K562 (cell line): Measurements from ENCODE around the gene MVB12B. TPM values are rescaled to one million over a fixed set of nuclear protein-coding genes. Genes with fewer than 3 reads are reported as not detected.

ENCODE experiments used
- CBFB ChIP-seq: sonication (generic); formaldehyde crosslinking; IDR thresholded peaks from 2 replicates; pipeline ENCODE4 v1.4.0; 2020; ENCODE audit warnings: mild to moderate bottlenecking, missing genetic modification reagents
- ILK ChIP-seq: fragments of 450-650 bp; IDR thresholded peaks from 2 replicates; pipeline ENCODE4 v1.6.1; 2016; ENCODE audit warnings: missing genetic modification characterization, low read depth, mild to moderate bottlenecking, missing compliant biosample characterization, moderate library complexity, borderline replicate concordance
- IRF9 ChIP-seq: fragments of 450-650 bp; IDR thresholded peaks from 2 replicates; pipeline ENCODE4 v1.6.1; 2016; ENCODE audit warnings: missing biosample characterization, missing genetic modification characterization
- MTF1 ChIP-seq: fragments of 250-450 bp; sonication (Bioruptor Pico); IDR thresholded peaks from 2 replicates; pipeline ENCODE4 v1.9.0; 2021; ENCODE audit warnings: moderate library complexity, mild to moderate bottlenecking, inconsistent platforms, borderline replicate concordance
- PPARD ChIP-seq: fragments of 250-450 bp; sonication (Bioruptor Pico); IDR thresholded peaks from 2 replicates; pipeline ENCODE4 v1.8.0; 2022; ENCODE audit warnings: inconsistent platforms, mild to moderate bottlenecking, moderate library complexity
- ZNF707 ChIP-seq: fragments of 250-450 bp; sonication (Bioruptor Pico); conservative IDR thresholded peaks from 2 replicates; pipeline ENCODE4 v1.8.0; 2022; ENCODE audit warnings: inconsistent platforms, mild to moderate bottlenecking, moderate library complexity
- polyA plus RNA-seq, 8 experiments: library from polyadenylated mRNA; depleted of rRNA in 4 of 8; stranded (reverse) in 5 of 8; unstranded in 3 of 8; fragments of >200 nt; fragmentation: Nextera tagmentation in 2 of 8; fragmentation: Illumina TruSeq in 1 of 8; extraction: Ambion mirVana in 2 of 8; extraction: Trizol in 1 of 8; gene quantifications; 2 replicates each; pipeline versions ENCODE4 v1.2.1 to v1.2.3, GENCODE V29; 2011 to 2014; ENCODE audit warnings: inconsistent platforms in 1 of 8, missing spikeins in 1 of 8
- total RNA-seq, 7 experiments: library from RNA; depleted of rRNA in 6 of 7; stranded (reverse); fragments of >200 nt in 6 of 7; fragmentation: Illumina TruSeq in 2 of 7; extraction: Trizol in 2 of 7; gene quantifications; 2 replicates each; pipeline versions ENCODE4 v1.2.1 to v1.2.3, GENCODE V29; 2011 to 2021; ENCODE audit warnings: low replicate concordance in 1 of 7
- TF ChIP-seq, protein P1 (sequence below): fragments of 250-450 bp; sonication (Bioruptor Pico); IDR thresholded peaks from 2 replicates; pipeline ENCODE4 v1.8.0; 2022; ENCODE audit warnings: inconsistent platforms, mild to moderate bottlenecking, moderate library complexity, borderline replicate concordance
- TF ChIP-seq, protein P2 (sequence below): fragments of 450-650 bp; formaldehyde crosslinking; IDR thresholded peaks from 2 replicates; pipeline ENCODE4 v1.4.0; 2022; ENCODE audit warnings: mild to moderate bottlenecking, moderate library complexity

Gene MVB12B
- total and polyA plus RNA-seq, 9 of the 15 experiments (the other 6 are each of a cell fraction or from before 2014, with no cell fraction given), result not detected

DNA sequence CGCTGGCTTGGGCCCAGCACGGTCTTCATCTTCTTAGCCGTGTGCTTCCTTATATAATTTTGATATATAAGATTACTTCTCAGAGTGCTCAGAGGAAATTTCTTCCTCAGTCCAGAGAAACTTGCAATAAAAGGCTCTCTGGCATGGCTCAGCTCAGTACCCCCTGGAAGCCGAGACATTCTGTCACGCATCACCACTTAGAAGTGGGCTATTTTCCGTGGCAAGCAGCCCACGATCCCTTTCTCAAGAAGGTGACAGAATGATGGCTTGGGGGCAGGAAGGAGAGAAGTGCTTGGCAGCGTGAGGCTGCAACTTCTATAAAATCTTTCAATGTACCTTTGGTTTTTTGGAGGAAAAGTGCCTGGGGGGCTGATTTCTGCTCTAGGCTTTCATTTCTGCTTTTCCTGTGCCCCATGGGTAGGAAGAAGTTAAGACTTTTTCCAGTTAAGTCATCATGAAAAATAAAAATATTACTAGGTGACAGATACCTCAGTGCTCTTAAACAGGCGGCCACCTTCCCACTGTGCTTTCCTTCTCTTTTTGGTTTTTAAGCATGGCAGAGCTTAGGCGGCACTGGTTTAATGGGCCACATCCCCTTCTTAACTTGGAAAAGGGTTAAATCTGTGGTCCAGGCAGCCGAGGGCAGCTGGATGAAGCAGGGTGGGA lies 104.6 kb downstream of the MVB12B start (continued):
- TF ChIP-seq CBFB (CRISPR knock-in tag) (no peak), MTF1 (CRISPR knock-in tag) (no peak), PPARD (CRISPR knock-in tag) (no peak), ILK (no peak), IRF9 (no peak), ZNF707 (CRISPR knock-in tag) (no peak)
- TF ChIP-seq, protein P1, sequence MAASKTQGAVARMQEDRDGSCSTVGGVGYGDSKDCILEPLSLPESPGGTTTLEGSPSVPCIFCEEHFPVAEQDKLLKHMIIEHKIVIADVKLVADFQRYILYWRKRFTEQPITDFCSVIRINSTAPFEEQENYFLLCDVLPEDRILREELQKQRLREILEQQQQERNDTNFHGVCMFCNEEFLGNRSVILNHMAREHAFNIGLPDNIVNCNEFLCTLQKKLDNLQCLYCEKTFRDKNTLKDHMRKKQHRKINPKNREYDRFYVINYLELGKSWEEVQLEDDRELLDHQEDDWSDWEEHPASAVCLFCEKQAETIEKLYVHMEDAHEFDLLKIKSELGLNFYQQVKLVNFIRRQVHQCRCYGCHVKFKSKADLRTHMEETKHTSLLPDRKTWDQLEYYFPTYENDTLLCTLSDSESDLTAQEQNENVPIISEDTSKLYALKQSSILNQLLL (CRISPR knock-in tag), result no peak
- TF ChIP-seq, protein P2, sequence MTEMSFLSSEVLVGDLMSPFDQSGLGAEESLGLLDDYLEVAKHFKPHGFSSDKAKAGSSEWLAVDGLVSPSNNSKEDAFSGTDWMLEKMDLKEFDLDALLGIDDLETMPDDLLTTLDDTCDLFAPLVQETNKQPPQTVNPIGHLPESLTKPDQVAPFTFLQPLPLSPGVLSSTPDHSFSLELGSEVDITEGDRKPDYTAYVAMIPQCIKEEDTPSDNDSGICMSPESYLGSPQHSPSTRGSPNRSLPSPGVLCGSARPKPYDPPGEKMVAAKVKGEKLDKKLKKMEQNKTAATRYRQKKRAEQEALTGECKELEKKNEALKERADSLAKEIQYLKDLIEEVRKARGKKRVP, result no peak
